GM19328 (cell line): Measurements from ENCODE around the gene BRDT.
"Not testable (repeated sequence)": the region's sequence is repeated elsewhere in the genome, so short reads cannot be mapped to it uniquely, and the experiment has no call there.

ENCODE experiments used
- ATAC-seq: cut with Tn5 transposase; IDR thresholded peaks from one replicate; pipeline ENCODE4 v1.9.1; 2021; ENCODE audit warnings: mild to moderate bottlenecking, moderate library complexity; ENCODE audit not compliant: unreplicated experiment

BRDT gene

GRCh38 chr1:91981996-91982609 lies 32.9 kb downstream of the BRDT start:
- ATAC-seq = no peak

GRCh38 chr1:91993256-91993655 lies 44.1 kb downstream of the BRDT start:
- ATAC-seq = no peak

- no peak for ATAC-seq
Observed at GRCh38 chr1:91997607-91998195, 48.5 kb downstream of the BRDT start.

- ATAC-seq = no peak
Observed at GRCh38 chr1:92004129-92004528, 54.9 kb downstream of the BRDT start.

GRCh38 chr1:92013923-92014322 lies 64.7 kb downstream of the BRDT start:
- no peak for ATAC-seq

- no peak for ATAC-seq
Observed at GRCh38 chr1:92016720-92017316, 67.6 kb downstream of the BRDT start.

- no peak for ATAC-seq
Observed at GRCh38 chr1:92017656-92018055, 68.5 kb downstream of the BRDT start.

GRCh38 chr1:92026042-92026441 lies 76.8 kb downstream of the BRDT start:
- not testable (repeated sequence) for ATAC-seq

GRCh38 chr1:92026806-92027205 lies 77.6 kb downstream of the BRDT start:
- ATAC-seq = no peak

- ATAC-seq = no peak
Observed at GRCh38 chr1:92029241-92029922, 80.2 kb downstream of the BRDT start.

- no peak for ATAC-seq
Observed at GRCh38 chr1:92030656-92031107, 81.5 kb downstream of the BRDT start.

GRCh38 chr1:92031281-92032110 lies 82.3 kb downstream of the BRDT start:
- ATAC-seq = no peak

- no peak for ATAC-seq
Observed at GRCh38 chr1:92037400-92037799, 88.2 kb downstream of the BRDT start.

- no peak for ATAC-seq
Observed at GRCh38 chr1:92038695-92039346, 89.6 kb downstream of the BRDT start.

- ATAC-seq = no peak
Observed at GRCh38 chr1:92040971-92041370, 91.8 kb downstream of the BRDT start.

- ATAC-seq = no peak
Observed at GRCh38 chr1:92043621-92044020, 94.4 kb downstream of the BRDT start.

- ATAC-seq = no peak
Observed at GRCh38 chr1:92045766-92046495, 96.7 kb downstream of the BRDT start.

- ATAC-seq = no peak
Observed at GRCh38 chr1:92051948-92052347, 102.7 kb downstream of the BRDT start.
